HEK293 (cell line): ENCODE results near the gene ZSCAN2.

Source experiments
- CTCF ChIA-PET: fragments of 350-600 bp; formaldehyde crosslinking; extraction: SDS; loops from one replicate; lab custom pipeline; 2021; ENCODE audit warnings: antibody characterized with exemption; lab: Yijun Ruan, JAX
- POLR2A ChIA-PET: fragments of 300-600 bp; formaldehyde crosslinking; extraction: SDS; loops from one replicate; lab custom pipeline; 2020; ENCODE audit warnings: antibody characterized with exemption, inconsistent platforms; lab: Yijun Ruan, JAX
- H3K27ac ChIP-seq: fragments of 200-500 bp; sonication (Bioruptor generic); 2 replicates; pipeline ENCODE4 v1.5.1; 2014; ENCODE audit warnings: low read depth, low read length, control low read depth, inconsistent platforms; ENCODE audit errors: extremely low read depth
- H3K36me3 ChIP-seq, 2 experiments: fragments of 200-500 bp in 1 of 2; sonication (Bioruptor generic) in 1 of 2; 1 replicate in 1 of 2; 2 replicates in 1 of 2; pipeline ENCODE4 v1.5.1; 2014 to 2017; ENCODE audit warnings: inconsistent platforms in 2 of 2, low read length in 2 of 2; ENCODE audit not compliant: control insufficient read depth in 2 of 2, insufficient read depth in 1 of 2
- H3K4me1 ChIP-seq: fragments of 200-500 bp; sonication (Bioruptor generic); 2 replicates; pipeline ENCODE4 v1.5.1; 2014; ENCODE audit warnings: mild to moderate bottlenecking, low read length, inconsistent platforms; ENCODE audit not compliant: control insufficient read depth, insufficient read depth
- H3K4me3 ChIP-seq: 2 replicates; pipeline ENCODE4 v1.5.1; 2011; ENCODE audit warnings: low read depth, mild to moderate bottlenecking, control low read depth, low read length, moderate library complexity
- H3K9me3 ChIP-seq: fragments of 200-500 bp; sonication (Bioruptor generic); 2 replicates; pipeline ENCODE4 v1.5.1; 2014; ENCODE audit warnings: low read depth, low read length, inconsistent platforms; ENCODE audit not compliant: control insufficient read depth, insufficient read depth
- HOXA7 ChIP-seq: sonication (generic); formaldehyde crosslinking; IDR thresholded peaks from 2 replicates; pipeline ENCODE4 v1.8.1; 2022; ENCODE audit warnings: missing genetic modification reagents, borderline replicate concordance
- HOXC10 ChIP-seq: sonication (generic); formaldehyde crosslinking; IDR thresholded peaks from 2 replicates; pipeline ENCODE4 v1.8.1; 2023; ENCODE audit warnings: mild to moderate bottlenecking, missing genetic modification reagents
- SP2 ChIP-seq: fragments of 450-650 bp; formaldehyde crosslinking; IDR thresholded peaks from 2 replicates; pipeline ENCODE4 v1.5.1; 2016; ENCODE audit warnings: missing biosample characterization, missing genetic modification characterization
- TRIM28 ChIP-seq: IDR thresholded peaks from 2 replicates; pipeline ENCODE4 v1.6.1; 2011; ENCODE audit warnings: low read length, control low read depth, borderline replicate concordance
- WT1 ChIP-seq: fragments of 450-650 bp; formaldehyde crosslinking; IDR thresholded peaks from 2 replicates; pipeline ENCODE4 v1.5.1; 2016; ENCODE audit warnings: missing biosample characterization, missing genetic modification characterization
- ZNF10 ChIP-seq: fragments of 450-650 bp; formaldehyde crosslinking; IDR thresholded peaks from 2 replicates; pipeline ENCODE4 v1.5.1; 2017; ENCODE audit warnings: missing biosample characterization, missing genetic modification characterization
- ZNF112 ChIP-seq: fragments of 450-650 bp; formaldehyde crosslinking; IDR thresholded peaks from 2 replicates; pipeline ENCODE4 v1.5.0; 2017; ENCODE audit warnings: missing biosample characterization, missing genetic modification characterization
- ZNF132 ChIP-seq: fragments of 450-650 bp; formaldehyde crosslinking; IDR thresholded peaks from 2 replicates; pipeline ENCODE4 v1.5.1; 2017; ENCODE audit warnings: missing biosample characterization, missing genetic modification characterization, borderline replicate concordance
- ZNF140 ChIP-seq: fragments of 450-650 bp; formaldehyde crosslinking; IDR thresholded peaks from 2 replicates; pipeline ENCODE4 v1.5.1; 2016; ENCODE audit warnings: missing biosample characterization, missing genetic modification characterization
- ZNF221 ChIP-seq: fragments of 450-650 bp; formaldehyde crosslinking; IDR thresholded peaks from 2 replicates; pipeline ENCODE4 v1.5.1; 2017; ENCODE audit warnings: missing biosample characterization, missing genetic modification characterization, borderline replicate concordance
- ZNF664 ChIP-seq: fragments of 450-650 bp; formaldehyde crosslinking; IDR thresholded peaks from 2 replicates; pipeline ENCODE4 v1.5.1; 2016; ENCODE audit warnings: missing biosample characterization, missing genetic modification characterization
- ZNF707 ChIP-seq: fragments of 450-650 bp; formaldehyde crosslinking; IDR thresholded peaks from 2 replicates; pipeline ENCODE4 v1.5.1; 2016; ENCODE audit warnings: missing biosample characterization, missing genetic modification characterization
- ZNF791 ChIP-seq: fragments of 450-650 bp; formaldehyde crosslinking; IDR thresholded peaks from 2 replicates; pipeline ENCODE4 v1.5.1; 2016; ENCODE audit warnings: missing biosample characterization, missing genetic modification characterization
- ZNF837 ChIP-seq: fragments of 450-650 bp; formaldehyde crosslinking; IDR thresholded peaks from 2 replicates; pipeline ENCODE4 v1.5.1; 2016; ENCODE audit warnings: missing biosample characterization, missing genetic modification characterization
- ZSCAN16 ChIP-seq: fragments of 450-650 bp; formaldehyde crosslinking; IDR thresholded peaks from 2 replicates; pipeline ENCODE4 v1.5.1; 2016; ENCODE audit warnings: missing biosample characterization, missing genetic modification characterization
- ZSCAN30 ChIP-seq: fragments of 450-650 bp; IDR thresholded peaks from 2 replicates; pipeline ENCODE4 v1.5.1; 2018; ENCODE audit warnings: missing biosample characterization, mild to moderate bottlenecking, missing genetic modification characterization, moderate library complexity
- TF ChIP-seq, protein P1 (sequence below): fragments of 450-650 bp; formaldehyde crosslinking; IDR thresholded peaks from 2 replicates; pipeline ENCODE4 v1.5.1; 2016; ENCODE audit warnings: missing biosample characterization, missing genetic modification characterization
- TF ChIP-seq, protein P2 (sequence below): fragments of 450-650 bp; formaldehyde crosslinking; IDR thresholded peaks from 2 replicates; pipeline ENCODE4 v1.5.0; 2017; ENCODE audit warnings: missing biosample characterization, missing genetic modification characterization, borderline replicate concordance
- TF ChIP-seq, protein P3 (sequence below): fragments of 450-650 bp; formaldehyde crosslinking; IDR thresholded peaks from 2 replicates; pipeline ENCODE4 v1.5.1; 2016; ENCODE audit warnings: missing biosample characterization, missing genetic modification characterization
- TF ChIP-seq, protein P4 (sequence below): fragments of 450-650 bp; IDR thresholded peaks from 2 replicates; pipeline ENCODE4 v1.5.1; 2018; ENCODE audit warnings: missing biosample characterization, missing genetic modification characterization
- TF ChIP-seq, protein P5 (sequence below): fragments of 450-650 bp; formaldehyde crosslinking; IDR thresholded peaks from 2 replicates; pipeline ENCODE4 v1.5.1; 2016; ENCODE audit warnings: missing biosample characterization, missing genetic modification characterization
- TF ChIP-seq, protein P6 (sequence below): fragments of 450-650 bp; formaldehyde crosslinking; IDR thresholded peaks from 2 replicates; pipeline ENCODE4 v1.5.1; 2017; ENCODE audit warnings: missing biosample characterization, missing genetic modification characterization

Gene ZSCAN2

DNA sequence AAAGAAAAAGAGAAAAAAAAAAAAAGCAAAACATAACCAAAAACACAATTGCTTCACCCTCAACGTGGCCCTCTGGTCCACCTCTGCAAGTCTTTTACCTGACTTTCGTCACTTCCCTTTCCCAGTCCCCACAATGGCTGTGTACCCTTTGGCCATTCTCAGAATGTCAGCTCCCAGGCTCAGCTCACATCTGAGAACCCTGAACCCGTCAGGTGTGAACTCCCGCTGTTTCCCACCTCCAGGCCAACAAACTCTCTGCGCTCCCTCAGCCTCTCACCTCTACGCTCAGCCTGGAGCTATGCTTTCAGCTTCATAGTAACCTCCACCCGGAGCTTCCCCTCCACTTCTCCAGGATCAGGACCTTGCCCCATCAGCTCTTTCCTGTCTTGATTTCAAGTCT lies 23.6 kb downstream of the ZSCAN2 start:
- H3K9me3 ChIP-seq = no peaks in the 10 kb centered on the region
- no peaks in the 10 kb centered on the region for H3K4me1 ChIP-seq
- no peak overlapping the region for H3K4me3 ChIP-seq
- ChIA-PET CTCF (interaction anchor here (0.7 to 1.0 kb wide), 2 partner anchors 25 to 32 kb away, joined by 4 read pairs; no protein-coding TSS in a partner anchor), POLR2A (interaction anchor here (0.9 kb wide), 1 partner anchor 24 kb away, joined by 3 read pairs; the partner anchor contains the start of gene ZSCAN2)
- TF ChIP-seq ZNF707 (tag by site-specific recombination) = no peak
- TF ChIP-seq, protein P1, sequence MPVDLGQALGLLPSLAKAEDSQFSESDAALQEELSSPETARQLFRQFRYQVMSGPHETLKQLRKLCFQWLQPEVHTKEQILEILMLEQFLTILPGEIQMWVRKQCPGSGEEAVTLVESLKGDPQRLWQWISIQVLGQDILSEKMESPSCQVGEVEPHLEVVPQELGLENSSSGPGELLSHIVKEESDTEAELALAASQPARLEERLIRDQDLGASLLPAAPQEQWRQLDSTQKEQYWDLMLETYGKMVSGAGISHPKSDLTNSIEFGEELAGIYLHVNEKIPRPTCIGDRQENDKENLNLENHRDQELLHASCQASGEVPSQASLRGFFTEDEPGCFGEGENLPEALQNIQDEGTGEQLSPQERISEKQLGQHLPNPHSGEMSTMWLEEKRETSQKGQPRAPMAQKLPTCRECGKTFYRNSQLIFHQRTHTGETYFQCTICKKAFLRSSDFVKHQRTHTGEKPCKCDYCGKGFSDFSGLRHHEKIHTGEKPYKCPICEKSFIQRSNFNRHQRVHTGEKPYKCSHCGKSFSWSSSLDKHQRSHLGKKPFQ = peak; percentile 53; the same call in 1 of the 2 replicates
- TF ChIP-seq, protein P2, sequence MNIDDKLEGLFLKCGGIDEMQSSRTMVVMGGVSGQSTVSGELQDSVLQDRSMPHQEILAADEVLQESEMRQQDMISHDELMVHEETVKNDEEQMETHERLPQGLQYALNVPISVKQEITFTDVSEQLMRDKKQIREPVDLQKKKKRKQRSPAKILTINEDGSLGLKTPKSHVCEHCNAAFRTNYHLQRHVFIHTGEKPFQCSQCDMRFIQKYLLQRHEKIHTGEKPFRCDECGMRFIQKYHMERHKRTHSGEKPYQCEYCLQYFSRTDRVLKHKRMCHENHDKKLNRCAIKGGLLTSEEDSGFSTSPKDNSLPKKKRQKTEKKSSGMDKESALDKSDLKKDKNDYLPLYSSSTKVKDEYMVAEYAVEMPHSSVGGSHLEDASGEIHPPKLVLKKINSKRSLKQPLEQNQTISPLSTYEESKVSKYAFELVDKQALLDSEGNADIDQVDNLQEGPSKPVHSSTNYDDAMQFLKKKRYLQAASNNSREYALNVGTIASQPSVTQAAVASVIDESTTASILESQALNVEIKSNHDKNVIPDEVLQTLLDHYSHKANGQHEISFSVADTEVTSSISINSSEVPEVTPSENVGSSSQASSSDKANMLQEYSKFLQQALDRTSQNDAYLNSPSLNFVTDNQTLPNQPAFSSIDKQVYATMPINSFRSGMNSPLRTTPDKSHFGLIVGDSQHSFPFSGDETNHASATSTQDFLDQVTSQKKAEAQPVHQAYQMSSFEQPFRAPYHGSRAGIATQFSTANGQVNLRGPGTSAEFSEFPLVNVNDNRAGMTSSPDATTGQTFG (tag by site-specific recombination) = no peak
- TF ChIP-seq, protein P3, sequence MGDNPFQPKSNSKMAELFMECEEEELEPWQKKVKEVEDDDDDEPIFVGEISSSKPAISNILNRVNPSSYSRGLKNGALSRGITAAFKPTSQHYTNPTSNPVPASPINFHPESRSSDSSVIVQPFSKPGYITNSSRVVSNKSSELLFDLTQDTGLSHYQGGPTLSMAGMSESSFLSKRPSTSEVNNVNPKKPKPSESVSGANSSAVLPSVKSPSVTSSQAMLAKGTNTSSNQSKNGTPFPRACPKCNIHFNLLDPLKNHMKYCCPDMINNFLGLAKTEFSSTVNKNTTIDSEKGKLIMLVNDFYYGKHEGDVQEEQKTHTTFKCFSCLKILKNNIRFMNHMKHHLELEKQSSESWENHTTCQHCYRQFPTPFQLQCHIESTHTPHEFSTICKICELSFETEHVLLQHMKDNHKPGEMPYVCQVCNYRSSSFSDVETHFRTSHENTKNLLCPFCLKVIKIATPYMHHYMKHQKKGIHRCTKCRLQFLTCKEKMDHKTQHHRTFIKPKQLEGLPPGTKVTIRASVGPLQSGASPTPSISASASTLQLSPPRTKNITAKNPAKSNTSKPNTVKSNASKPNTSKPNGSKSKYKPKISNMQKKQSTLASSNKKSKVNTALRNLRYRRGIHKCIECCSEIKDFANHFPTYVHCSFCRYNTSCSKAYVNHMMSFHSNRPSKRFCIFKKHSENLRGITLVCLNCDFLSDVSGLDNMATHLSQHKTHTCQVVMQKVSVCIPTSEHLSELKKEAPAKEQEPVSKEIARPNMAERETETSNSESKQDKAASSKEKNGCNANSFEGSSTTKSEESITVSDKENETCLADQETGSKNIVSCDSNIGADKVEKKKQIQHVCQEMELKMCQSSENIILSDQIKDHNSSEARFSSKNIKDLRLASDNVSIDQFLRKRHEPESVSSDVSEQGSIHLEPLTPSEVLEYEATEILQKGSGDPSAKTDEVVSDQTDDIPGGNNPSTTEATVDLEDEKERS (tag by site-specific recombination) = no peak
- no peak for TF ChIP-seq ZSCAN16 (tag by site-specific recombination)
- TF ChIP-seq ZNF140 (tag by site-specific recombination) = 0 out of 2 replicates have a peak, but pooled peaks have one; percentile 9
- TF ChIP-seq TRIM28 = no peak
- TF ChIP-seq ZNF221 = no peak
- peaks cover 0 to 27% of the 10 kb centered on the region in 2 experiments; a peak in 1 of 3 replicates for H3K36me3 ChIP-seq
- H3K27ac ChIP-seq = no peak overlapping the region

DNA sequence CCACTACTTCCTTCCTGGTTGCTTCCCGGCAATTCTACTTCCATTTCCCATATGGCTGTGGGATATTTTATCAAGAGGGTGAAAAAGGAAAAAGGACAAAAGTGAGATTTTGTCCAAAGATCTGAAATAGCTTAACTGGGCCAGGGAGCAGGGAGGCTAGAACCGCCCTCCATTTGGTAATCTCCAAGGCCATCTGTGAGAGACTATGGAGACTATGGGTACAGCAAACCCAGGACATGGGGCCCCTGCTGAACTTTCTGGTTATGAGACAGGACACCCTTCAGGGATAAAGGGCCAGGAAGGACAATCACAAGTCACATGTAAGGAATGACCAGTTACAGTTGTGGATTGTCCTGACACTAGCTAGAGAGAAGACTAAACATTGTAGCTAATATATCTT lies 24.3 kb downstream of the ZSCAN2 start:
- H3K4me1 ChIP-seq = no peaks in the 10 kb centered on the region
- H3K27ac ChIP-seq = no peak overlapping the region
- peaks cover 0 to 27% of the 10 kb centered on the region in 2 experiments; a peak in 1 of 3 replicates for H3K36me3 ChIP-seq
- CTCF ChIA-PET = interaction anchor here (0.8 kb wide), 2 partner anchors 26 to 544 kb away, joined by 3 to 4 read pairs; no protein-coding TSS in a partner anchor
- POLR2A ChIA-PET = interaction anchor here (0.6 kb wide), 1 partner anchor 28 kb away, joined by 3 read pairs; no protein-coding TSS in a partner anchor
- no peak overlapping the region for H3K4me3 ChIP-seq
- TF ChIP-seq ZNF132 (tag by site-specific recombination) (no peak), SP2 (tag by site-specific recombination) (no peak), ZNF112 (no peak), ZNF791 (no peak), ZNF10 (tag by site-specific recombination) (no peak), ZNF837 (tag by site-specific recombination) (no peak), WT1 (tag by site-specific recombination) (no peak), ZSCAN30 (no peak), HOXA7 (CRISPR knock-in tag) (no peak), HOXC10 (CRISPR knock-in tag) (no peak), ZNF664 (no peak)
- TF ChIP-seq, protein P4, sequence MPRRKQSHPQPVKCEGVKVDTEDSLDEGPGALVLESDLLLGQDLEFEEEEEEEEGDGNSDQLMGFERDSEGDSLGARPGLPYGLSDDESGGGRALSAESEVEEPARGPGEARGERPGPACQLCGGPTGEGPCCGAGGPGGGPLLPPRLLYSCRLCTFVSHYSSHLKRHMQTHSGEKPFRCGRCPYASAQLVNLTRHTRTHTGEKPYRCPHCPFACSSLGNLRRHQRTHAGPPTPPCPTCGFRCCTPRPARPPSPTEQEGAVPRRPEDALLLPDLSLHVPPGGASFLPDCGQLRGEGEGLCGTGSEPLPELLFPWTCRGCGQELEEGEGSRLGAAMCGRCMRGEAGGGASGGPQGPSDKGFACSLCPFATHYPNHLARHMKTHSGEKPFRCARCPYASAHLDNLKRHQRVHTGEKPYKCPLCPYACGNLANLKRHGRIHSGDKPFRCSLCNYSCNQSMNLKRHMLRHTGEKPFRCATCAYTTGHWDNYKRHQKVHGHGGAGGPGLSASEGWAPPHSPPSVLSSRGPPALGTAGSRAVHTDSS = no peak
- TF ChIP-seq, protein P5, sequence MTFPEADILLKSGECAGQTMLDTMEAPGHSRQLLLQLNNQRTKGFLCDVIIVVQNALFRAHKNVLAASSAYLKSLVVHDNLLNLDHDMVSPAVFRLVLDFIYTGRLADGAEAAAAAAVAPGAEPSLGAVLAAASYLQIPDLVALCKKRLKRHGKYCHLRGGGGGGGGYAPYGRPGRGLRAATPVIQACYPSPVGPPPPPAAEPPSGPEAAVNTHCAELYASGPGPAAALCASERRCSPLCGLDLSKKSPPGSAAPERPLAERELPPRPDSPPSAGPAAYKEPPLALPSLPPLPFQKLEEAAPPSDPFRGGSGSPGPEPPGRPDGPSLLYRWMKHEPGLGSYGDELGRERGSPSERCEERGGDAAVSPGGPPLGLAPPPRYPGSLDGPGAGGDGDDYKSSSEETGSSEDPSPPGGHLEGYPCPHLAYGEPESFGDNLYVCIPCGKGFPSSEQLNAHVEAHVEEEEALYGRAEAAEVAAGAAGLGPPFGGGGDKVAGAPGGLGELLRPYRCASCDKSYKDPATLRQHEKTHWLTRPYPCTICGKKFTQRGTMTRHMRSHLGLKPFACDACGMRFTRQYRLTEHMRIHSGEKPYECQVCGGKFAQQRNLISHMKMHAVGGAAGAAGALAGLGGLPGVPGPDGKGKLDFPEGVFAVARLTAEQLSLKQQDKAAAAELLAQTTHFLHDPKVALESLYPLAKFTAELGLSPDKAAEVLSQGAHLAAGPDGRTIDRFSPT (tag by site-specific recombination) = no peak
- TF ChIP-seq, protein P6, sequence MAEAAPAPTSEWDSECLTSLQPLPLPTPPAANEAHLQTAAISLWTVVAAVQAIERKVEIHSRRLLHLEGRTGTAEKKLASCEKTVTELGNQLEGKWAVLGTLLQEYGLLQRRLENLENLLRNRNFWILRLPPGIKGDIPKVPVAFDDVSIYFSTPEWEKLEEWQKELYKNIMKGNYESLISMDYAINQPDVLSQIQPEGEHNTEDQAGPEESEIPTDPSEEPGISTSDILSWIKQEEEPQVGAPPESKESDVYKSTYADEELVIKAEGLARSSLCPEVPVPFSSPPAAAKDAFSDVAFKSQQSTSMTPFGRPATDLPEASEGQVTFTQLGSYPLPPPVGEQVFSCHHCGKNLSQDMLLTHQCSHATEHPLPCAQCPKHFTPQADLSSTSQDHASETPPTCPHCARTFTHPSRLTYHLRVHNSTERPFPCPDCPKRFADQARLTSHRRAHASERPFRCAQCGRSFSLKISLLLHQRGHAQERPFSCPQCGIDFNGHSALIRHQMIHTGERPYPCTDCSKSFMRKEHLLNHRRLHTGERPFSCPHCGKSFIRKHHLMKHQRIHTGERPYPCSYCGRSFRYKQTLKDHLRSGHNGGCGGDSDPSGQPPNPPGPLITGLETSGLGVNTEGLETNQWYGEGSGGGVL (tag by site-specific recombination) = no peak
- no peaks in the 10 kb centered on the region for H3K9me3 ChIP-seq
